Stimulated activated naive CD4-positive, alpha-beta T cell treated with Interleukin-2 at 50 U/mL for 16 hours (primary cell): ENCODE data around the gene RXFP2.

ENCODE experiments used
- DNase-seq: peaks from one replicate; lab custom pipeline; 2025; lab: John Stamatoyannopoulos, UW

Gene RXFP2

GRCh38 chr13:31826521-31826920, 87.2 kb downstream of the RXFP2 start:
- no peak for DNase-seq

GRCh38 chr13:31827707-31828106, 88.4 kb downstream of the RXFP2 start:
- DNase-seq: no peak

GRCh38 chr13:31835932-31836331, 96.6 kb downstream of the RXFP2 start:
- DNase-seq: no peak

GRCh38 chr13:31843044-31843443, 103.7 kb downstream of the RXFP2 start:
- no peak for DNase-seq

GRCh38 chr13:31846182-31846938, 107.0 kb downstream of the RXFP2 start:
- peak; percentile 64 for DNase-seq

- peak; percentile 31 for DNase-seq
Observed at GRCh38 chr13:31846961-31847752, 107.8 kb downstream of the RXFP2 start.

GRCh38 chr13:31848621-31849020, 109.3 kb downstream of the RXFP2 start:
- DNase-seq: no peak

- no peak for DNase-seq
Observed at GRCh38 chr13:31849206-31849605, 109.9 kb downstream of the RXFP2 start.

- DNase-seq: no peak
Observed at GRCh38 chr13:31850041-31850555, 110.8 kb downstream of the RXFP2 start.

GRCh38 chr13:31851216-31851615, 111.9 kb downstream of the RXFP2 start:
- DNase-seq: no peak
